GM11168 (cell line): Measurements from ENCODE around the gene CREB5.

ENCODE experiments used
- in situ Hi-C: fragments of 300-500 bp; cut with MboI; formaldehyde crosslinking; loops from one replicate; pipeline ENCODE4 v1.12.0; 2022; ENCODE audit warnings: low sequenced_read_pairs; ENCODE audit not compliant: unreplicated experiment

The CREB5 gene

GRCh38 chr7:28750981-28751380 is 338.7 kb downstream of the CREB5 start:
- in situ Hi-C loops = no loop called here

- in situ Hi-C loops = no loop called here
These were observed 341.3 kb downstream of the CREB5 start for GRCh38 chr7:28753613-28754012.

DNA sequence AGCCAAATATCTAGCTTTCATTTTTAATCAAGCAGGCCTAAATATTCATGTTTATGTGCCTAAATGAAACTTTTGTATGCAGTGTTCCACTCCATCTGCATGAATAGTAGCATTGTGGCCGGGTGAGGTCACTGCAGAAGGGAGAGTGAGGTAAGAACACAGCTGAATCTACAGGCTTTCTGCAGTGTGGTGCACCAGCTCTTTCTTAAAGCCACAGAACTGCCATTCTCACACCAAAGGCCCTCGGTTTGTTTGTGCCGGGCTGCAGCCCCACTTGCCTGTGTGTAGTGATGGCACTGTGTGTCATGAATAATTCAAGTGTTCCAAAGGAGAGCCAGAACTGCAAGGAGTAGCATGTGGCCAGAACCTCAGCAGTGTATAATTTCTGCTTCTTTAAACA is 341.7 kb downstream of the CREB5 start:
- in situ Hi-C loops = no loop called here

DNA sequence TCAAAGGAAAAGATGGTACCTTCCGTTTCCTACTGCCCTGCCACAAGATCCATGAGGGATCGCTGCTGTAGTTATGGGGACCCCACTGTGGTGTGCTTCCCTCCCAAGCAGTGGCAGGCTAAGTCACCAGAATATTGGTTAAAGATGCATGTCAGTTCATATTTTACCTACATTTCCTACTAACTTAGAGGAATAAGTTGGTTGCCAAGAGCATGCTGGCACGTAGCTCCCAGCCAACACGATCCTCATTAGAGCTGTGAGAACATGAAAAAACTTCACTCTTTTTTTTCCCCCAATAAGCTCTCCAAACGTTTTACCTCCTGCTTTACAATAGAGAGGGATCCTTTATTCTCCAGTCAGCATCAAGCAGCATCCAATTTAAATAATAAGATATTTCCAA is 342.1 kb downstream of the CREB5 start:
- in situ Hi-C loops = no loop called here

- in situ Hi-C loops = no loop called here
These were observed 342.9 kb downstream of the CREB5 start for GRCh38 chr7:28755255-28755654.

DNA sequence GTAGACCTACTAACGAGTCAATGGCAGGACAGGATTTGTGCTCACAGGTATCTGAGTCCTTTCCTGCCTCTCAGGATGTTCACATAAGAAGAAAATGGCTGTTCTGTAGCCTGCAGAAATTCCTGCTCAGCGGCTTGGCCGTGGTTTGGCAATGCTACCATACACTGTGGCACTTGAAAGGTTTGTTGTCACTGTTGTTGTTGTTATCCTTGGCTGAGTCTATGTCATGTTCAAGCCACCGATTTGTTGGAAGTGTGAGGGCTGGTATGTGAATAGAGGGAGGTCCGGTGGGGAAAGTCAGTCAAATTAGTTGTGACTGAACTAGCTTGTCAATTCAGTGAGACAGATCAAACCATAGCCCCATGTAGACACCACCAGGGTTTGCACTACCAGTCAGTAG is 345.9 kb downstream of the CREB5 start:
- in situ Hi-C loops = no loop called here

GRCh38 chr7:28759475-28759971 is 347.2 kb downstream of the CREB5 start:
- in situ Hi-C loops = no loop called here

GRCh38 chr7:28761505-28761904 is 349.2 kb downstream of the CREB5 start:
- in situ Hi-C loops = no loop called here

DNA sequence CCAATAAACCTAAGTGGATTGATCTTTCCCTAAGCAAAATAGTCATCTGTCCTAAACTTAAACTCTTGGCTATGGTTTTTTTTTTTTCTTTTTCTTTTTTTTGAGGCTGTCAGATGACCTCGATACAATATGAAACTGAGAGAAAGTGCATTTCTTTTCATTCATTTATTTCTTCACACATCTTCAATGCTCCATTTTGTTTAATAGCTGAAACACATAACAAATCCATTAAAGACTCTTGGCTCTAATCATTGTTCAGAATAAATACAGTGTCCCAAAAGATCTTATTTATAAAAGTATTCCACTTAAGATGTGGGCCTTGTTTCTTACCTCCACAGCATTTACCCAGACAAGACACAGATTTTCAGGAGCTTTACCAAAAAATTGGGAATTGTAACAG is 350.3 kb downstream of the CREB5 start:
- in situ Hi-C loops = no loop called here

DNA sequence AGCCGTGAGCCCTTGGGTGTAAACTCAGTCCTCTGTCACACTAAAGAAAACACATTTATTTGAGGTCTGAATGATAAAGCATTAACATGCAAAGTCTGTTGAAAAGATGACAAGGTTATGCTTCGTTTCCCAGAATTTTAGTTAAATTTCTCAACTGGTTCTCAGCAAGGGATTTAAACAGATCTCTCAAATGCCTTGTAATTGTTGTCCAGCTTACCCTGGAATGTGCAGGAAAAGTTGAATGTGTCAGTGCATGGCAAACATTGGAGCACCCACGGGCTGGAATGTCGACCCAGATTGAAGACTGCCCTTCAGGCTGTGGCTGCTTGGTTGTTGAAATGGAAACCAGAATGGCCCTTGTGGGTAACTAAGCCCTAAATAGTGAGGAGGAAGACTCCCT is 354.0 kb downstream of the CREB5 start:
- in situ Hi-C loops = no loop called here

DNA sequence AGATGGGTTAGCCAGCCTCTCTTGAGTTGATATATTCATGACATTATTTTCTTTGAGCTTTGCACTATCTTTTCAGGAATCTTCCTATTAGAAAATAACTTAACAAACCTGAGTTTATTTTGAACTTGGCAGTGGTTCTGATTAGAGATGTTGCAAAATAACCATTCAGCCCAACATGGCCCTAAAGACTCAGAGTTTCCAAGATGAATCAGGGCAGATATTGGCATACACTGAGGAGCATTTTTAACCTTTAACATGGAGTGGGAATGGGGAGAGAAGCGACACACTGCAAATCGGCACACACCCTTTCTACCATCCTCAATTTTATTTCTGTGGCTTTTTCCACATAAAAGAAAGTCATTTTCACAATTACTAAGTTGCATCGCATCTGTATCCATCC is 355.0 kb downstream of the CREB5 start:
- in situ Hi-C loops = no loop called here

DNA sequence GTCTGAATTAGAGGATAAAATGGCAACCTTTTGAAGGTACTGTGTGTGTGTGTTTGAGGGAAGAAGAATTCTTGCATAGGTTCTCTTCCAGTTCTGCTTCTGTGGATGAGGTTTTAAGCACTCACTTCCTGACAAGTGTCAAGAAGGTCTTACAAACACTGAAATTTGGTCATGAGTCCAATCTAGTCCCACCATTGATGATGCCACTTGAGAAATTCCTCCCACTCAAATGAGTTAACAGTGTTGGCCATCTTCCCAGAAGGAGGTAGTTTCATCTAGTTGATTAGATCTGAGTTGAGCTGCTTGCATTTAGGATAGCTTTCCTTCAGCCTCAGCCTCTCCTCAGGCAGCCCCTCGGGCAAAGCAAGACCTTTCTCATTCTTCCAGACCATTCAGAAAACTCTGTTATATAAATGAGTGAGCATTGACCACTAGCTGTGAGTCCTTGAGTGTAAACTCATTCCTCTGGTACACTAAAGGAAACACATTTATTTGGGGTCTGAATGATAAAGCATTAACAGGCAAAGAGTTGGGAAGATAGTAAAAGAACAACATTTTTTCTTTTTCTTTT is 356.3 kb downstream of the CREB5 start:
- in situ Hi-C loops = no loop called here

DNA sequence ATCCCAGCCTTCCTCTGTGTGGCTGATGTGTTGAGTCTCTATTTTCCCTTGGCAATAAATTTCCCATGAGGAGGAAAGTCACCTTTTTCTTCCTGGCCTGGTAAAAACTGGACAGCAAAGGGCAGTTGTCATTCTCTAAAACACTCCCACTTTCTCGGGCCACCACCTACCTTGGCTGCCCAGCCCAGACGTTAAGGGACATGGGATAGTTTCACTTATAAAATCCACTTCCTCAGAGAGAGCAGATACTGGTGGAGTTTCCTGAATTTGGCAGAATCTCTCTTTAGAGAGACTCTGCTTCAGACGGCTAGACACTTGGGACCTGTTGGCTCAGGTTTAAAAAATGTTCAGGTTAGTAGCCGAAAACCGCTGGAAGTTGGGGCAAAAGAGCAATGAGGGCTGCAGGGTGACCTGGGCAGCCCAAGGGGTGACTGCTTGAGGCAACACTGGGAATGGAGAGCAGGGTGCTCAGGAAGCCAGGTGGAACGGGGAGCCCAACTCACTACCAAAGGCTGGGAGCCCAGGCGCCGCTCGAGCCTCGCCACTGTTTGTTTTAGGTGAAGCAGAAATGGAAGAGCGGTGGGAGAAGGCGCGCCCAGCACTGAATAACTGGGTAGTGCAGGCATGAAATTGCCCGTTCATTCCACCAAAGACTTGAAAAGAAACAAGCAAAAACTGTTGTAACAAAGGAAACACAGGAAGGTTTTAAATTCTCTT is 359.7 kb downstream of the CREB5 start:
- in situ Hi-C loops = no loop called here

DNA sequence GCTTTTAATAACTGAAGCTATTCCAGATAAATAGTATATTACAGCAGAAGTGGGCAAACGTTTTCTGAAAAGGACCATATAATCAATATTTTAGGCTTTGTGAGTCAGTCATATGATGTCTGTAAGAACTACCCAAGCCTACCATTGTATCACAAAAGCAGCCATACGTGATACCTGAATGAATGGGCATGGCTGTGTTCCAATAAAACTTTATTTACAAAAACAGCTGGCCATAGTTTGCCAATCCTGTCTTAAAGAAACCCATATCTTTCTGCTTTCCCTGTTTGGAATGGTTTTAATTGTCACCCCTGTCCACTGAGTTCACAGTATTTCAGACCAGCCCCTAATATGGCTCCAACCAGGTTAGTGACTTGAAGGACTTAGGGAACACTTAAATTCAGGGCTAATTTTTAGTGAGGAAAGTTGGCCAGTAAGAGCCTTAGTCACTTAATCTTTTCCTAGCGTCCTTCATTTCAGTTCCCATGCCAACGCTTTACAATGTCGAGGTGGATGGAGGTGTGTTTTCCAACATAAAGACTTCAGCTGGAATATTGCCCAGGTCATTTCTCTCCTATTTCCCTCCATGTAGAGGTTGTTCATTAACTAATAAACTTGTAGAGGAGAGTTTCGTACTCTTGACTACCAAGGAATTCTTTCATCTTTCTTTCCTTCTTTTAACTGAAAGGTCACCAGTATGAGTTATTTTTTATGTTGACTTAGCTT is 361.3 kb downstream of the CREB5 start:
- in situ Hi-C loops = no loop called here

- in situ Hi-C loops = no loop called here
These were observed 362.1 kb downstream of the CREB5 start for GRCh38 chr7:28774261-28774988.

DNA sequence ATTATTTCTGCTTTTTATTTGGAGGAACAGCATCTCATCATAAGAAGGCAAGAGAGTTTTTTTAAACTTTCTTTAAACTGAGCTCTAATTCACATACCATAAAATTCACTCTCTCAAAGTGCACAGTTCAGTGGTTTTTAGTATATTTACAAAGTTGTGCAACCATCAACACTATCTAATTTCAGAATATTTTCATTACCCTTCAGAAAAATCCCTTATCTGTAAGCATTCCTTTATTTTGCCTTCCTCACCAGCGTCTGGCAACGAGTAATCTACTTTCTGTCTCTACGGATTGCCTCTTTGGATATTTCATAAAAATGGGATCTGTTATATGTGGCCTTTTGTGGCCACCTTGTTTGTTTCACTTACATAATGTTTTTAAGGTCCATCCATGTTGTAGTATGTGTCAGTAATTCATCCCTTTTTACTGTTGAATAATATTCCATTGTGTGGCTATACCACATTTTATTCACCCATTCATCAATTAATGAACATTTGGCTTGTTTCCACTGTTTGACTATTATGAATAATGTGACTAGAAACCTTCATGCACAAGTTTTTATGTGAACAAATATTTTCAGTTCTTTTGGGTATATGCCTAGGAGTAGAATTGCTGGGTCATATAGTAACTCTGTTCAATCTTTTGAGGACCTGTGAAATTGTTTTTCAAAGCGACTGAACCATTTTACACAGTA is 364.3 kb downstream of the CREB5 start:
- in situ Hi-C loops = no loop called here

- in situ Hi-C loops = no loop called here
These were observed 366.5 kb downstream of the CREB5 start for GRCh38 chr7:28778786-28779185.

DNA sequence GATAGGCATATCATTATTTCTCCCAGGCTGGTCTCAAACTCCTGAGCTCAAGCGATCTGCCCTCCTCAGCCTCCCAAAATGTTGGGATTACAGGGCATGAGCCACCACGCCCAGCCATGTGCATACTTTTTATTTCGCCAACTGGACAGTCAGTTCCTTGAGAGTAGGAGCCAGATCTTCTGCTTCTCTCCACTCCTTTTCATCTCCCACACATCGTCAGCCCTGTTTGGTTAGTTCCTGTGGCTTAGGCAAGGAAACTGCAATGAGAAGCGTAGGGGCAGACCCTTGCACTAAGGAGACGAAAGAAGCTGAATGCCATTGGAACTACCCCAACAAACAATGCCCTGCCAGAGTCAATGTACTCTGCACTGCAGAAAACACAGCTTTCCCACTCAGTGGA is 367.6 kb downstream of the CREB5 start:
- in situ Hi-C loops = no loop called here

DNA sequence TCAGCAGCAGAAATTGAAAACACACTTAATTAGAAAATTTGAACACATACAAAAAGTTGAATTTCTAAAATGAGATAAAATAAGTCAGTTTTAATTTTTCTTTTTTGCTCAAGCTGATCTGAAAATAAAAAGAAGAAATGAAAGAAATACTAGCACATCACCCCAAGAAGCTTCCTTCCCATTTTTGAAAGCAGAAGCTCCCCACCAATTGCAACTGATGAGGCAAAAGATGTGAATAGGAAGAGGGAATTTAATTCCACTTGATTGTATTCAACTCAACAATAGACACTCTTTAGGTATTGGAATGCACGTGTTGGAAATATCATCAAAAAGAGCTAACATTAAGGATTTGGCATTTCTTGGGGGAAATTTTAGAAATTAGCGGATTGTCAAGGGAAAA is 370.0 kb downstream of the CREB5 start:
- in situ Hi-C loops = no loop called here

GRCh38 chr7:28784171-28784902 is 372.0 kb downstream of the CREB5 start:
- in situ Hi-C loops = no loop called here
